H9 (cell line): ENCODE results near the gene FLT3LG. TPM values are rescaled to one million over a fixed set of nuclear protein-coding genes. Genes with fewer than 3 reads are reported as not detected.

Experiments
- DNase-seq: peaks from one replicate; pipeline ENCODE4 v3.0.0-alpha.2; 2017
- H2AFZ ChIP-seq: one replicate; pipeline ENCODE4 v1.6.1; 2013; ENCODE audit warnings: mild to moderate bottlenecking, low read length, control low read depth, moderate library complexity
- H2AK5ac ChIP-seq: 2 replicates; pipeline ENCODE4 v1.6.1; 2013; ENCODE audit warnings: low read length, control low read depth, mixed read lengths; ENCODE audit not compliant: insufficient read length
- H2BK120ac ChIP-seq: one replicate; pipeline ENCODE4 v1.6.1; 2013; ENCODE audit warnings: low read depth, mild to moderate bottlenecking, low read length, control low read depth, inconsistent platforms; ENCODE audit not compliant: poor library complexity, severe bottlenecking
- H2BK12ac ChIP-seq: 2 replicates; pipeline ENCODE4 v1.6.1; 2013; ENCODE audit warnings: low read length, control low read depth, mixed read lengths, low read depth; ENCODE audit not compliant: insufficient read length
- H2BK15ac ChIP-seq: 2 replicates; pipeline ENCODE4 v1.6.1; 2013; ENCODE audit warnings: low read depth, low read length, control low read depth
- H2BK20ac ChIP-seq: one replicate; pipeline ENCODE4 v1.6.1; 2013; ENCODE audit warnings: low read depth, mild to moderate bottlenecking, low read length, control low read depth, inconsistent platforms; ENCODE audit not compliant: poor library complexity, severe bottlenecking
- H2BK5ac ChIP-seq: 2 replicates; pipeline ENCODE4 v1.6.1; 2013; ENCODE audit warnings: low read length, control low read depth, mixed read lengths; ENCODE audit not compliant: insufficient read length
- H3K14ac ChIP-seq: 2 replicates; pipeline ENCODE4 v1.6.1; 2013; ENCODE audit warnings: low read length, control low read depth; ENCODE audit not compliant: insufficient read depth
- H3K18ac ChIP-seq: 2 replicates; pipeline ENCODE4 v1.6.1; 2013; ENCODE audit warnings: low read depth, mild to moderate bottlenecking, mixed read lengths, low read length, control low read depth; ENCODE audit not compliant: insufficient read length
- H3K23ac ChIP-seq: 2 replicates; pipeline ENCODE4 v1.6.1; 2013; ENCODE audit warnings: low read length, control low read depth, mixed read lengths, low read depth; ENCODE audit not compliant: insufficient read length
- H3K23me2 ChIP-seq: 2 replicates; pipeline ENCODE4 v1.6.1; 2013; ENCODE audit warnings: low read depth, mild to moderate bottlenecking, mixed read lengths, low read length, control low read depth; ENCODE audit not compliant: insufficient read length, poor library complexity, severe bottlenecking
- H3K27ac ChIP-seq: 2 replicates; pipeline ENCODE4 v1.5.1; 2013; ENCODE audit warnings: low read length, control low read depth, mixed read lengths, low read depth; ENCODE audit not compliant: insufficient read length
- H3K27me3 ChIP-seq: 2 replicates; pipeline ENCODE4 v1.6.1; 2013; ENCODE audit warnings: low read length, control low read depth, inconsistent platforms; ENCODE audit not compliant: insufficient read depth
- H3K4ac ChIP-seq: 2 replicates; pipeline ENCODE4 v1.6.1; 2013; ENCODE audit warnings: low read depth, mild to moderate bottlenecking, control low read depth, inconsistent platforms, low read length, moderate library complexity
- H3K4me1 ChIP-seq: 2 replicates; pipeline ENCODE4 v1.6.1; 2013; ENCODE audit warnings: low read length, control low read depth, inconsistent platforms; ENCODE audit not compliant: insufficient read depth
- H3K4me2 ChIP-seq: 2 replicates; pipeline ENCODE4 v1.6.1; 2013; ENCODE audit warnings: low read length, control low read depth, mixed read lengths; ENCODE audit not compliant: insufficient read length, insufficient read depth
- H3K56ac ChIP-seq: 2 replicates; pipeline ENCODE4 v1.6.1; 2013; ENCODE audit warnings: low read depth, mild to moderate bottlenecking, mixed read lengths, low read length, control low read depth; ENCODE audit not compliant: insufficient read length
- H3K79me1 ChIP-seq: 2 replicates; pipeline ENCODE4 v1.6.1; 2013; ENCODE audit warnings: low read depth, mild to moderate bottlenecking, moderate library complexity, low read length, control low read depth, inconsistent platforms; ENCODE audit not compliant: insufficient read depth, poor library complexity, severe bottlenecking
- H3K79me2 ChIP-seq: 2 replicates; pipeline ENCODE4 v1.6.1; 2013; ENCODE audit warnings: low read length, control low read depth, inconsistent platforms; ENCODE audit not compliant: insufficient read depth
- H3K9ac ChIP-seq: 2 replicates; pipeline ENCODE4 v1.6.1; 2013; ENCODE audit warnings: low read length, control low read depth, mixed read lengths; ENCODE audit not compliant: insufficient read length; ENCODE audit errors: extremely low read depth
- H3K9me3 ChIP-seq: one replicate; pipeline ENCODE4 v1.6.1; 2013; ENCODE audit warnings: low read depth, low read length, inconsistent platforms; ENCODE audit not compliant: control insufficient read depth
- H3T11ph ChIP-seq: one replicate; pipeline ENCODE4 v1.6.1; 2013; ENCODE audit warnings: mild to moderate bottlenecking, low read length, control low read depth, inconsistent platforms
- H4K20me1 ChIP-seq: one replicate; pipeline ENCODE4 v1.6.1; 2013; ENCODE audit not compliant: control insufficient read depth, insufficient read length, insufficient read depth
- H4K5ac ChIP-seq: 2 replicates; pipeline ENCODE4 v1.6.1; 2013; ENCODE audit warnings: low read depth, mild to moderate bottlenecking, mixed read lengths, low read length, control low read depth; ENCODE audit not compliant: insufficient read length
- H4K8ac ChIP-seq: replicated peaks from 2 replicates; pipeline ENCODE4 v1.6.1; 2013; ENCODE audit warnings: low read length, control low read depth, mixed read lengths, low read depth; ENCODE audit not compliant: insufficient read length
- H4K91ac ChIP-seq: 2 replicates; pipeline ENCODE4 v1.6.1; 2013; ENCODE audit warnings: low read depth, mild to moderate bottlenecking, moderate library complexity, mixed read lengths, low read length, control low read depth; ENCODE audit not compliant: insufficient read length
- H3K27ac Mint-ChIP-seq, 3 experiments: 2 replicates in 2 of 3; 3 replicates in 1 of 3; pipeline ENCODE4 v1.8.0; 2020 to 2021; ENCODE audit warnings: mixed read lengths in 3 of 3, mild to moderate bottlenecking in 1 of 3, moderate library complexity in 1 of 3
- H3K27me3 Mint-ChIP-seq: 2 replicates; pipeline ENCODE4 v1.8.0; 2021; ENCODE audit warnings: low read depth, mild to moderate bottlenecking, moderate library complexity, mixed read lengths
- H3K36me3 Mint-ChIP-seq, 3 experiments: 2 replicates in 2 of 3; 3 replicates in 1 of 3; pipeline ENCODE4 v1.8.0; 2020 to 2021; ENCODE audit warnings: low read depth in 3 of 3, mixed read lengths in 3 of 3; ENCODE audit not compliant: insufficient read depth in 1 of 3
- H3K4me1 Mint-ChIP-seq, 2 experiments: 2 replicates each; pipeline ENCODE4 v1.8.0; 2020; ENCODE audit warnings: mixed read lengths in 2 of 2
- H3K4me3 Mint-ChIP-seq, 2 experiments: 2 replicates in 1 of 2; 3 replicates in 1 of 2; pipeline ENCODE4 v1.8.0; 2020 to 2021; ENCODE audit warnings: mild to moderate bottlenecking in 2 of 2, mixed read lengths in 2 of 2, moderate library complexity in 1 of 2
- H3K9me3 Mint-ChIP-seq, 2 experiments: 2 replicates in 1 of 2; 3 replicates in 1 of 2; pipeline ENCODE4 v1.8.0; 2020; ENCODE audit warnings: mild to moderate bottlenecking in 2 of 2, mixed read lengths in 2 of 2, moderate library complexity in 1 of 2
- whole genome bisulfite sequencing: extraction: QIAGEN DNeasy Blood & Tissue Kit; methylation state at CpG from one replicate; pipeline ENCODE4 v1.1.7; 2013; ENCODE audit warnings: missing lambda C conversion rate, low lambda C conversion rate, mixed read lengths; ENCODE audit not compliant: insufficient read length; ENCODE audit errors: extremely low coverage; 5-methylcytosine and 5-hydroxymethylcytosine counted together
- microRNA-seq: library from miRNA; unstranded; fragments of <30 nt; microRNA quantifications from one replicate; pipeline ENCODE4, GENCODE V29; 2020; ENCODE audit warnings: borderline microRNAs expressed
- total RNA-seq: library from RNA; stranded (reverse); gene quantifications from 2 replicates; pipeline ENCODE4 v1.2.1, GENCODE V29; 2021
- TF ChIP-seq, protein P1 (sequence below): fragments of 200-600 bp; sonication (generic); conservative IDR thresholded peaks from 3 replicates; pipeline ENCODE4 v1.8.0; 2021; ENCODE audit warnings: antibody characterized with exemption, mild to moderate bottlenecking

Gene FLT3LG
- total RNA-seq, 1 experiment from 2014 or later, result 2.1 TPM

DNA sequence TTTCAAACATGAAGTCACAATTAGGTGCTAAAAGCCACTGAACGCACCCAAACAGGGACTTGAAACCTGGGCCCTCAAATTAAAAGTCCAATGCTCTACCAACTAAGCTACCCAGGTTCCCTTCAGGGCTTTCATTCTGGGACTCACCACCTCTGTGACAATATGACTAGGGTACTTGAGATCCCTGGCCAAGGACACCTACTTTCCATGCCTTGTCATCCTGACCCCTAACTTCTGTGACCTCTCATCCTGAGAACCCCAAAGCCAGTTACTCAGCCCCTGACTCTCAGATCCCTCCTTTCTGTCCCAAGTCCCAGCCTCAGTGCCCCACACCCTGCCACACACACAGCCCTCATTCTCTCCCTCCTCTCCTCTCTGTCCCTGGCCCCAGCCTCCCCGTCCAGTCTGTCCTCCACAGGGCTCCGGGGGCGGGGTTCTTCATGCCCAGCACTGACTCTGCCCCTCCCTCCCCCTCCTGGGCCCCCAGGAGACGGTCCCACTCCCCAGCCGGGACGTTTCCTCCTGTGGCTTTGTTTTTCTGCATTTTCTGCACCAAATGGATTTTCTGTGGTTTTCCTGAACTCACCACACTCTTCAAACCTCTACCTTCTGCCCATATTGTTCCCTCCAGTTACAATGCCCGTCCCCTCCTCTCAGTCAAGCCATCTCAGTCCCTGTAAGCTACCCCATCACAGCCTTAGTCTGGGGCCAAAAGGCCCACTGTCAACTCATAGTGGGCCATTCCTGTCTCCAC, 60.8 kb downstream of the FLT3LG start:
- Histone ChIP-seq H3K27ac (no peak overlapping the region), H3K4me1 (no peaks in the 10 kb centered on the region), H3K23ac (no peak overlapping the region), H2BK120ac (no peak overlapping the region), H2AK5ac (no peak overlapping the region), H3K9ac (no peak overlapping the region), H3K14ac (no peak overlapping the region), H2BK20ac (no peak overlapping the region), H3K79me1 (no peaks in the 10 kb centered on the region), H2BK12ac (no peak overlapping the region), H3K18ac (no peak overlapping the region), H2BK5ac (no peak overlapping the region), H3K79me2 (no peaks in the 10 kb centered on the region), H3K23me2 (peaks cover 9% of the 10 kb centered on the region), H2BK15ac (no peak overlapping the region), H3K9me3 (no peaks in the 10 kb centered on the region), H4K5ac (no peak overlapping the region), H4K8ac (no peak overlapping the region), H3T11ph (no peak overlapping the region), H4K91ac (no peak overlapping the region), H3K27me3 (no peaks in the 10 kb centered on the region), H3K4me2 (peak overlapping the region; percentile 68), H2AFZ (no peak overlapping the region), H4K20me1 (no peaks in the 10 kb centered on the region), H3K56ac (no peak overlapping the region), H3K4ac (no peak overlapping the region)
- Mint-ChIP-seq H3K9me3 (no peaks in the 10 kb centered on the region), H3K4me1 (peaks cover 13 to 18% of the 10 kb centered on the region in 2 experiments), H3K36me3 (peaks cover 0 to 21% (median 0%) of the 10 kb centered on the region in 3 experiments; a peak in 5 of 7 replicates), H3K27ac (no peak overlapping the region; a peak in 1 of 7 replicates), H3K4me3 (peak overlapping the region; percentile 72 to 85), H3K27me3 (peaks cover 9% of the 10 kb centered on the region)
- WGBS, result no CpG with 5 or more reads among the region's 8 CpGs
- TF ChIP-seq, protein P1, sequence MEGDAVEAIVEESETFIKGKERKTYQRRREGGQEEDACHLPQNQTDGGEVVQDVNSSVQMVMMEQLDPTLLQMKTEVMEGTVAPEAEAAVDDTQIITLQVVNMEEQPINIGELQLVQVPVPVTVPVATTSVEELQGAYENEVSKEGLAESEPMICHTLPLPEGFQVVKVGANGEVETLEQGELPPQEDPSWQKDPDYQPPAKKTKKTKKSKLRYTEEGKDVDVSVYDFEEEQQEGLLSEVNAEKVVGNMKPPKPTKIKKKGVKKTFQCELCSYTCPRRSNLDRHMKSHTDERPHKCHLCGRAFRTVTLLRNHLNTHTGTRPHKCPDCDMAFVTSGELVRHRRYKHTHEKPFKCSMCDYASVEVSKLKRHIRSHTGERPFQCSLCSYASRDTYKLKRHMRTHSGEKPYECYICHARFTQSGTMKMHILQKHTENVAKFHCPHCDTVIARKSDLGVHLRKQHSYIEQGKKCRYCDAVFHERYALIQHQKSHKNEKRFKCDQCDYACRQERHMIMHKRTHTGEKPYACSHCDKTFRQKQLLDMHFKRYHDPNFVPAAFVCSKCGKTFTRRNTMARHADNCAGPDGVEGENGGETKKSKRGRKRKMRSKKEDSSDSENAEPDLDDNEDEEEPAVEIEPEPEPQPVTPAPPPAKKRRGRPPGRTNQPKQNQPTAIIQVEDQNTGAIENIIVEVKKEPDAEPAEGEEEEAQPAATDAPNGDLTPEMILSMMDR, result no peak
- no peak for DNase-seq

Small RNA genes within 50 kb of the gene (microRNA-seq; reads per million reads assigned to microRNA genes)
- gene MIR150, result 0.58 reads per million

Other genes starting within 250 kb of the FLT3LG start
- gene SLC6A16, start 149.0 kb upstream of the FLT3LG start, total RNA-seq, result 2.9 and 3.2 TPM in 2 replicates
- not detected in 2 replicates for gene CD37, start 138.8 kb upstream of the FLT3LG start, total RNA-seq
- gene TEAD2, start 111.8 kb upstream of the FLT3LG start, total RNA-seq, result 118 and 126 TPM in 2 replicates
- gene DKKL1, start 110.3 kb upstream of the FLT3LG start, total RNA-seq, result 2.3 and 3.5 TPM in 2 replicates
- 0.39 TPM in 1 of 2 replicates, not detected in the other for gene KASH5, start 86.0 kb upstream of the FLT3LG start, total RNA-seq
- 0.92 and 0.96 TPM in 2 replicates for gene PTH2, start 50.8 kb upstream of the FLT3LG start, total RNA-seq
- gene GFY, start 48.8 kb upstream of the FLT3LG start, total RNA-seq, result 1.1 and 1.3 TPM in 2 replicates
- 1.1 and 1.3 TPM in 2 replicates for gene SLC17A7, start 32.7 kb upstream of the FLT3LG start, total RNA-seq
- gene PIH1D1, start 22.4 kb upstream of the FLT3LG start, total RNA-seq, result 166 and 171 TPM in 2 replicates
- gene ALDH16A1, start 21.0 kb upstream of the FLT3LG start, total RNA-seq, result 51.7 and 54.4 TPM in 2 replicates
- gene RPL13A, start 13.4 kb downstream of the FLT3LG start, total RNA-seq, result 3,286 and 3,356 TPM in 2 replicates
- gene RPS11, start 22.2 kb downstream of the FLT3LG start, total RNA-seq, result 2,503 and 2,512 TPM in 2 replicates
- 41.1 and 45.4 TPM in 2 replicates for gene FCGRT, start 38.4 kb downstream of the FLT3LG start, total RNA-seq
- 14.5 and 15.0 TPM in 2 replicates for gene RCN3, start 53.8 kb downstream of the FLT3LG start, total RNA-seq
- 75.1 and 78.4 TPM in 2 replicates for gene NOSIP, start 106.3 kb downstream of the FLT3LG start, total RNA-seq
- gene PRRG2, start 107.1 kb downstream of the FLT3LG start, total RNA-seq, result 3.3 and 3.5 TPM in 2 replicates
- 64.2 and 65.9 TPM in 2 replicates for gene PRR12, start 117.0 kb downstream of the FLT3LG start, total RNA-seq
- 8.3 and 9.9 TPM in 2 replicates for gene RRAS, start 165.9 kb downstream of the FLT3LG start, total RNA-seq
- 85.3 and 86.4 TPM in 2 replicates for gene SCAF1, start 168.0 kb downstream of the FLT3LG start, total RNA-seq
- gene IRF3, start 191.6 kb downstream of the FLT3LG start, total RNA-seq, result 185 and 205 TPM in 2 replicates
- gene BCL2L12, start 191.7 kb downstream of the FLT3LG start, total RNA-seq, result 145 and 154 TPM in 2 replicates
- gene PRMT1, start 203.1 kb downstream of the FLT3LG start, total RNA-seq, result 504 and 505 TPM in 2 replicates
- gene ADM5, start 215.4 kb downstream of the FLT3LG start, total RNA-seq, result 13.5 and 13.6 TPM in 2 replicates
- gene CPT1C, start 216.9 kb downstream of the FLT3LG start, total RNA-seq, result 66.4 and 74.6 TPM in 2 replicates